HG02981 (cell line): ENCODE measurements around the gene KCNK4.
A peak's percentile ranks its signal among the peaks of the same experiment; 100 is the strongest.
"Not testable (repeated sequence)": the region's sequence is repeated elsewhere in the genome, so short reads cannot be mapped to it uniquely, and the experiment has no call there.

Source experiments
- ATAC-seq: cut with Tn5 transposase; IDR thresholded peaks from one replicate; pipeline ENCODE4 v1.9.1; 2021; ENCODE audit warnings: mild to moderate bottlenecking, moderate library complexity; ENCODE audit not compliant: unreplicated experiment

The KCNK4 gene

DNA sequence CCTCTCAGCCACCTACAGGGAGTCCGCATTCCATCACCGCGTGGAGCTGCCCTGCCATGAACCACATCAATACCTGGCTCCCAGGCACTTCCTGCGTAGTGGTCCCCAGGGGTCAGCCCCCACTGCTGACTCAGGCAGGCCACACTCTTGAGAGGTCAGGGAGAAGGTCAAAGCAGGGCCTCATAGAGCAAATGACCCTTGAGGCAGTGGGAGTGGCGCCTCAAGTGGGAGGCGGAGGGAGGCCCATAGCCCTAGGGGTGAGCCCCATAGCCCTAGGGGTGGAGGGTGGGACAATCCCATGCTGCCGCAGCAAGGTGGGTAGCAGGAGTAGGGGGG, 31.8 kb downstream of the KCNK4 start:
- ATAC-seq = no peak

DNA sequence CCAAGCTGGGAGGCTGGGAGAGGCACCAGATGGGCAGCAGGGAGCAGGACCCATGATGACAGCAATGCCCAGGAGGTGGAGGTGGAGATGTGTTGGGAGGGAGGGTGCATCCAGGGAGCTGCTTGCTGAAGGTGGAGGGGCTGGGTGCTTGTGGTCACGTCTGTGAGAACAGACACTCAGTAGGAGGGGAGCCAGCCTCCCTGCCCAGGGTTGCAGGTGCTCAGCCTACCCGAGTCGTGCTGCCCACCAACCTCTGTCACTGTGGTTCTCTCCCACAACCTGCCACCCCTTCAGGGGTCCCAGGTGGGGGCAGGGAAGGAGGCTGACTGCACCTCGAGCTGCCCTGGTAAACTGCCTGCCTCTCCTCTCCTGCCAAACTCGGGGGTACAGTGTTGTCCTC, 32.3 kb downstream of the KCNK4 start:
- ATAC-seq = no peak

DNA sequence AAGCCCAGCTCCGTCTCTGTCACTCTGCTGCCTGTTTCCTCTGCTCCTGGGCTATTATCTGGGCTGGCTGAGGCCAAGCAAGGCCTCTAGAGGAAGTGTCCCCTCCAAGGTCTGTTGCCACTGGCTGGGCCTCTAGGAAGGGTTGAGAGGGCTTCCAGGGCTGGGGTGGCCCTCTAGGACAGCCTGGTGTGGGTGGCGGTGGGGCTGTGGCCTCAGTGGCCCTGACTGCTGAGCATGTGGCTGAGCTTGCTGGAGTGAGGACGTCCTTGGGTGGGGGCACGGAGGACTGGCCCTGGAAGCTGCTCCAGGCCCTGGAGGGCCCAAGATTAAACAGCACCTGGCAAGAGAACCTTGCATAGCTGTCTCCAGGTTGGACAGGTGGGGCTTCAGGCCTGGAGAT, 32.9 kb downstream of the KCNK4 start:
- ATAC-seq = not testable (repeated sequence)

DNA sequence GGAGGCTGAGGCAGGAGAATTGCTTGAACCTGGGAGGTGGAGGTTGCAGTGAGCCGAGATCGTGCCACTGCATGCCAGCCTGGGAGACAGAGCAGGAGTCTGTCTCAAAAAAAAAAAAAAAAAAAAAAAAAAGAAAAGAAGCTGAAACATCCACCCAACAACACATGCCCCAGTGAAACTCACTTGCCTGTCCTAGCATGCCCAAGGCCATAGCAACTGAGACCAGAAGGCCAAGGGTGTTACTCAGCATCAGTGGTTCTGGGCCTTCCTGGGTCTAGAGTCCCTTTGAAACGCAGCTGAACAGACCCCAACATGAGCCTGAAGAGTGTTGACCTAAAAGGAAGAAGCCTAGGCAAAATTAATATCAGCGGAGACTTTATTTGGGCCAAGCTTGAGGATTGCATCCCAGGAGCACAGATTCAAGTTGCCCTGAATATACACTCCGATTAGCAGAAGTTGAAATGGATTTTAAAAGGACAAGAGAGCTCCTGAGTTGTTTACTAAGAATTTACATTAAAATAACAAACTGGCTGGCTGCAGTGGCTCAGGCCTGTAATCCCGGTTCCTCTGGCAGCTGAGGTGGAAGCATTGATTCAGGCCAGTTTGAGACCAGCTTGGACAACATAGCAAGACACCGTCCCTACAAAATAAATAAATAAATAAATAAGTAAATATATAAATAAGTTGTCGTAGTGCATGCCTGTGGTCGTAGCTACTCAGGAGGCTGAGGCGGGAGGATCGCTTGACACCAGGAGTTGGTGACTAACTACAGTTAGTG, 33.8 kb downstream of the KCNK4 start:
- no peak for ATAC-seq

DNA sequence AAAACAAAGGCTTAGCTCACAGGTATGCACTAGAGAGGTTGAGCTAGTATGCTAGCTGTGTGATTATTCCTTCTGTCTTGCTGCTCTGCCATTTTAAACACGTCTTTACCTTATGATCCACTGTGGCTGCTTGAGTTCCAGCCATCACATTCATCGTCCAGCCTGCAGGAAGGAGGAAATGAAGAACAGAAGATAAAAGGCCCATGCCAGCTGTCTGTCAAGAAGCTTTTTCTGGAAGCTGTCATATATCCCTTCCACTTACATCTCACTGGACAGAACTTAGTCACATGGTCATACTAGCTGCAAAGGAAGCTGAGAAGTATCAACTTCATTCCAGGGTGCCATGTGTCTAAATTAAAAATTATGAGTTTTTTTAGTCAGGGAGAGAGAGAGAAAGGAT, 36.3 kb downstream of the KCNK4 start:
- ATAC-seq = no peak

DNA sequence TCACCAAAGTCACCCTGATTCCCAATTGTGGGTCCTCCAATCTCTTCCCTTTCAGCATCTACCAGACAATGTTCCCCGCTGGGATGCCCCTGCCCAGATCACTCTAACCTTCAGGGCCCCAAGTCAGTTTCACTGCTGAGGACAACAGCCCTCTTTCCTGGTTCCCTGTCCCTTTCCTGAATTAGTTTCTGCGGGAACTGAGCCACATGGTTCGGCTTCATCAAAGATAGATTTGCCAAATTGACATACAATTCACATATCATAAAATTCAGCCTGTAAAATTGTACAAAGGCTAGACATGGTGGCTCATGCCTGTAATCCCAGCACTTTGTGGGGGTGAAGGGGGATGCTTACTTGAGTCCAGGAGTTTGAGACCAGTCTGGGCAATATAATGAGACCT, 36.9 kb downstream of the KCNK4 start:
- ATAC-seq = no peak

DNA sequence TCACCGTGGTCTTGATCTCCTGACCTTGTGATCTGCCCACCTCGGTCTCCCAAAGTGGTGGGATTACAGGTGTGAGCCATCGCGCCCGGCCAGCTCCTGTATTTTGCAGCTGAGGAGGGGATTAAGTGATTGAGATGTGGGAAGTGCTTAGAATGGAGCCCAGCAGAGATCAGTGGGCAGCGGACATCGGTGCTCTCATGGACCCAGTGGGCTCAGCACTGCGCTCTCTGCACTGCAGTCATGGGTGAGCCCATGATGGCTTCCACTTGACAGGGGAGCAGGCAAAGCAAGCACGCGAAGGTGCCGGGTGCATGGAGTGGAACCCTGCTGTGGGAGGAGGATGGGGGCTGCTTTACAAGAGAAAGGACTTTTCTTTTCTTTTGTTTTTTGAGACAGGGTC, 39.8 kb downstream of the KCNK4 start:
- no peak for ATAC-seq

DNA sequence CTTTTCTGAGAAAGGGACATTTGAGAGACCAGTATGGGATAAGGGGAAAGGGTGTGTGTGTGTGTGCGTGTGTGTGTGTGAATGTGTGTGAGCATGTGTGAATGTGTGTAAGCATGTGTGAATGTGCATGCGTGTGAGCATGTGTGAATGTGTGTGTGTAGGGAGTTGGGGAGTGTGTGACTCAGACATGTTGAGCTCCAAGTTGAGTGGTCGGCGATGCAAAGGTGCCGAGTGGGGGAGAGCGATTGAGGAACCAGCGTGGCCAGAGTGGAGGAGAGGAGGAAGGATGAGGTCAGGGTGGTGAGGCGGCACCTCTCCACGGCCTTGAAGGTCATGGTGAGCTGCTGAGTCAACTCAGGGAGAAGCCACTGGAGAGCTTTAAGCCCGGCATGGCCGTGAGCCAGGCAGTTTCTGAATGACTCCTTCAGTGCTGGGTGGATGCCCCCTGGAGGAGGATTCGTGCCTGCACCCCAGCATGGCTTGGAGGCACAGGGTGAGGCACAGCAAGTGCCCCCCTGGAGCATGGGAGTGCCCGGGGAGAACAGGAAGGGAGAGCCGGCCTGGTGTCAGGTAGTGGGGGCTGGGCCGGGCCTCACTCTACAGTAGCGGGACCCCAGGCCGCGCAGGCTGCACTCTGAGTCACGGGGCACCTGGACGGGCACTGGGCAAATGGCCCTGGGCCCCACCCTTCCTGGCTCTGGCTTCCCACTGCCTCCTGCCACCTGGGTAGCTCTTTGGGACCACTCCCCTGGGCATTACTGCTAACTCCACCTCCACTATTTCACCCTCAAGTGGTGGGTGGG, 40.7 kb downstream of the KCNK4 start:
- ATAC-seq = peak; percentile 53

DNA sequence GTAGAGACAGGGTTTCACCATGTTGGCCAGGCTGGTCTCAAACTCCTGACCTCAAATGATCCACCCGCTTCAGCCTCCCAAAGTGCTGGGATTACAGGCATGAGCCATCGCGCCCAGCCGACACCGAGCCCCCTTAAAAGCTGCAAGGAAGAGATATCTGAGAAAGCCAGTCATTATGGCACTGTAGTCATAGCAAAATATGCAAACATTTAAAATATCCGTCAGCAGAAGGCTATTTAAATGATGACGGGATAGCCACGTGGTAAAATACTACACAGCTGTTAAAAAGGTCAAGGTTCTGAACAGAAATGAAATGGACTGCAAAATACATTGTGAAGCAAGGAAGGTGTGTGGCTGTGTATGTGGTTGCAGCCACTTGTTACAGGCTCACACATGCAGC, 42.5 kb downstream of the KCNK4 start:
- ATAC-seq = no peak

DNA sequence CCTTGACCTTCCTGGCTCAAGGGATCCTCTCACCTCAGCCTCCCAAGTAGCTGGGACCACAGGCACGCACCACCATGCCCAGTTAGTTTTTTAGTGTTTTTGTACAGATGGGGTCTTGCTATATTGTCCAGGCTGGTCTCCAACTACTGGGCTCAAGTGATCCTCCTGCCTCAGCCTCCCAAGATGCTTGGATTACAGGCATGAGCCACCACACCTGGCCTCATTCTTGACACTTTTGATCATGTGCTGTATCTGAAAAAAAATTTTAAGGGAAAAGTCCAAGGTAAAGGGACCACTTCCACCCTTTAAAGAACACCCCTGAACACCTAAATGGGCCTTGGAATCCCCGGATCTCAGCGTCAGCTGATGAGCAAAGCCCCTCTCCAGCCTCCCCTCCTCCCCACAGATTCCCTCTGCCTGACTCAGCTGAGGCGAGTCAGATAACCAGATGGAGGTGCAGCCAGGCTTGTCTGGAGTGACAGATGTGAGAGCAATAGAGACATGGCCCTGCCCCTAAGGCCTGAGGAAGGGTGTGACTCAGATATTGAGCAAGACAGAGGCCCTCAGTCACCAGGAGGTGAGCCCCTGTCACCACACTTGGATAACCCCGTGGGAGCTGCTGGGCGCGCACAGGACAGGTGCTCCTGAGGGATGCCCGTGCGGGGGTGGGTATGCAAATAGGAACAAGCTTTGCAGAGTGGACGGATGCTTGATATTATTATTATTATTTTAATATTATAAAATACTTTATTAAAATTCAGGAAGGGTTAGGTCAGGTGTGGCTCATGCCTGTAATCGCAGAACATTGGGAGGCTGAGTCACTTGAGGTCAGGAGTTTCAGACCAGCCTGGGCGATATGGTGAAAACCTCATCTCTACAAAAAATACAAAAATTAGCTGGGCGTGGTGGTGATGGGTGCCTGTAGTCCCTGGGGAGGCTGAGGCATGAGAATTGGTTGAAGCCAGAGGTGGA, 43.9 kb downstream of the KCNK4 start:
- ATAC-seq = peak; percentile 75

DNA sequence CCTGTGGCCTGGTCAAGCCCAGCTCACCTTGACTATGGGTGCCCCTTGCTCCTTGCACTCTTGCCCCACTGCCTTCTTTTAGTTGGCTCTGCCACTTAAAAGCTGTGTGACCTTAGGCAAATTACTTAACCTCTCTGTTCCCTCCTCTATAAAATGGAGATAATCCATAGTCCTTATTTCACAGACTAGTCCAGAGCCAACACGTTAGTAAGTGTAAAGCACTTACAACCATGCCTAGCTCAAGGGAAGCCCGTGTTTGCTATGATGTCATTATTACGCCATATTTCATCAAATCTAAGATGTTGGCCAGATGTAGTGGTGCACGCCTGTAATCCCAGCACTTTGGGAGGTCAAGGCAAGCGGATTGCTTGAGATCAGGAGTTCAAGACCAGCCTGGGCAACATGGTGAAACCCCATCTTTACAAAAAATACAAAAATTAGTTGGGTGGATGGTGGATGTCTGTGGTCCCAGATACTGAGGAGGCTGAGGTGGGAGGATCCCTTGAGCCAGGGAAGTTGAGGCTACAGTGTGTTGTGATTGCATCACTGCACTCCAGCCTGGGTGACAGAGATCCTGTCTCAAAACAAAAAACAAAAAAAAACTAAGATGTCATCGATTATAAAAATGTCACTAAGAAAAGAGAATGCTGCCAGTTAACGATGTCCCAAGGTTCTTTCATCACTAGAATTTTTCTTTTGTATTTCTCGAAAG, 46.6 kb downstream of the KCNK4 start:
- no peak for ATAC-seq

DNA sequence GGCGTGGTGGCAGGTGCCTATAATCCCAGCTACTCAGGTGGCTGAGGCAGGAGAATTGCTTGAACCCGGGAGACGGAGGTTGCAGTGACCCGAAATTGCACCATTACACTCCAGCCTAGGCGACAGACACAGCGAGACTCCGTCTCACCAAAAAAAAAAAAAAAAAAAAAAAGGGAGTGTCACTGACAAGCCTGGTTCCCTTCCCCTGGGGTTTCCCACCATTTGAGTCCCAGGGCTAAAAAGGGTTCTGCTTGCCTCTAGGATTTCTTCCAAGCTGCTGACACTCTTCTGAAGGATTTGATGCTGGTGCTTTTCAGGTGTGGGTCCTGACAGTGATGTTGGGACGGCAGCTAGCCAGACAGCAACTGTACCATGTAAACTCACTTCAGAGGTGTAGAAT, 47.6 kb downstream of the KCNK4 start:
- ATAC-seq = no peak

DNA sequence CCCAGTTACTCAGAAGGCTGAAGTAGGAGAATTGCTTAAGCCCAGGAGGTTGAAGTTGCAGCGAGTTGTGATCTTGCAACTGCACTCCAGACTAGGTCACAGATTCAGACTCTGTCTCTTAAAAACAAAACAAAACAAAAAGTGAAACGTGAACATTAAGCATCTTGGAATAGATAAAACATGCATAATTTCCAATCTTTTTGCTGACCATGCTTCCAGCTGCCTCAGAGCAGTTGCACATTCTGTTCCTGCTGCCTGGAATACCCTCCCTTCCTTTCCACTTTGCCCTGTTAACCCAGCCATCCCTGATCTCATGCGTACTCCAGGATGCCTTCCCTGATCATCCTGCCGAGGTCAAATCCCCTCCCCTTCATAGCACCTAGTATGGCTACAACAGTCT, 48.2 kb downstream of the KCNK4 start:
- no peak for ATAC-seq

DNA sequence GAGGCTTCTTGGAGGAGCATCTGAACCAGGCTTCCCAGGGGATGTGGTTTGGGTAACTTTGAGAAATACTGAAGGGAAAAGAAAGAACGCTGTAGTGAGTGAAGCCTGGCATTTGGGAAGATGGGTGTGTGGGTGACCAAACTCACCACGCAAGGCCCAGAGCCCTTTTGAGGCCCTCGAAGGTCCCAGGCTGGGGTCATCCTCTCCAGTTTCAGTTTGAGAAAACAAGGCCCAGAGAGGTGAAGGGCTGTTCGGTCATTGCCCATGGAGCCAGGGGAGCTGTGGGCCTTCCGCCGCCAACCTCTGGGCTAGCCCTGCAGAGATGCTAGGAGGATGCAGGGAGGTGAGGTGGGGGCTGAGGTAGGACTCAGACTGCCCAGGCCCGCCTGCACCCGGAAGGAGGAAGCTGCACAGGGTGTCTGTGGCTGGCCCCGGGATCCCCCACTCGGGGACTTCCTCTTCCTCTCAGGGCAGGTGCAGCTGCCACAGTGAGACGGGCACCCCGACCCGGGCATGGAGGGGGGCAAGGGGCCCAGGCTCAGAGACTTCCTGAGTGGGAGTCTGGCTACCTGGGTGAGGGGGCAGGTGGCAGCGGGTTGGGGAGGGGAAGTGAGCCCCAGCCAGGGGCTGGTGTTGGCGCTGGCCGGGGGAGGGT, 48.8 kb downstream of the KCNK4 start, which contains the start of gene CCDC88B:
CCDC88B (plus strand) TSS at position 451 of the 655 bp plus-strand sequence; CDS start at position 514, 63 bp downstream.
- ATAC-seq = peak; percentile 41

DNA sequence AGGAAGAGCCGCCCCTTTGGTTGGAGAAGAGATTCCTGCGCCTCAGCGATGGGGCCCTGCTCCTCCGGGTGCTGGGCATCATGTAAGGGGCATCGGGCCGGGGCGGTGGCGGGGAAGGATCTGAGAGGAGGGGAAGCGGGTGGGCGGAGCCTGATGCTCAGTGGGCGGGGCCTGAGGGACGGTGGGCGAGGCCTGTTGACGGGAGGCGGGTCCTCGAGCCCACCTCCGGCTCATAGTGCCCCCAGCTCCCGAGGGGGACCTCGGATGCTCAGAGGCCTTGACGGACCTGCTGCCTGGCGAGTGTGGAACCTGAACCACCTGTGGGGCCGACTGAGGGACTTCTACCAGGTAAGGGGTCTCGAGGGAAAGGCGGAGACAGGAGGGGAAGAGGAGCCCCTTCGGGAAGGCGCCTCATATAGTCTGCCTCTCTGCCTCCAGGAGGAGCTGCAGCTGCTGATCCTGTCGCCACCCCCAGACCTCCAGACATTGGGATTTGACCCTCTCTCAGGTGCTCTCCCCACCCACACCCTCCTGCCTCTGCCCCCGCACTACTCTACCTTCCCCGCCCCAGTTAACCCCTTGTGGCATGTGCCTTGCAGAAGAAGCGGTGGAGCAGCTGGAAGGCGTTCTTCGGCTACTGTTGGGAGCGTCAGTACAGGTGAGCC, 49.7 kb downstream of the KCNK4 start:
- peak; percentile 29 for ATAC-seq

DNA sequence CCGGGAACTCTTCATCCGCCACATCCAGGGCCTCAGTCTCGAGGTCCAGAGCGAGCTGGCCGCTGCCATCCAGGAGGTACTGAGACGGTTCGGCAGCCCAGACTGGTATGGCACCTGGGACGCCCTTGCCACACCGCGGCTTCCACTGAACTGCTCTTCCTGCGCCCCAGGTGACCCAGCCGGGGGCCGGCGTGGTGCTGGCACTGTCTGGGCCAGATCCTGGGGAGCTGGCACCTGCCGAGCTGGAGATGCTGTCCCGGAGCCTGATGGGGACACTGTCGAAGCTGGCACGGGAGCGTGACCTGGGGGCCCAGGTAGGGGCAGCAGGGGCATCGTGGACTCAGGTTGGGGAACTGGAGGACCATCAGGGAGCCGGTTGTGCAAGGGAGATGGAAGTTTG, 50.3 kb downstream of the KCNK4 start:
- ATAC-seq = no peak

DNA sequence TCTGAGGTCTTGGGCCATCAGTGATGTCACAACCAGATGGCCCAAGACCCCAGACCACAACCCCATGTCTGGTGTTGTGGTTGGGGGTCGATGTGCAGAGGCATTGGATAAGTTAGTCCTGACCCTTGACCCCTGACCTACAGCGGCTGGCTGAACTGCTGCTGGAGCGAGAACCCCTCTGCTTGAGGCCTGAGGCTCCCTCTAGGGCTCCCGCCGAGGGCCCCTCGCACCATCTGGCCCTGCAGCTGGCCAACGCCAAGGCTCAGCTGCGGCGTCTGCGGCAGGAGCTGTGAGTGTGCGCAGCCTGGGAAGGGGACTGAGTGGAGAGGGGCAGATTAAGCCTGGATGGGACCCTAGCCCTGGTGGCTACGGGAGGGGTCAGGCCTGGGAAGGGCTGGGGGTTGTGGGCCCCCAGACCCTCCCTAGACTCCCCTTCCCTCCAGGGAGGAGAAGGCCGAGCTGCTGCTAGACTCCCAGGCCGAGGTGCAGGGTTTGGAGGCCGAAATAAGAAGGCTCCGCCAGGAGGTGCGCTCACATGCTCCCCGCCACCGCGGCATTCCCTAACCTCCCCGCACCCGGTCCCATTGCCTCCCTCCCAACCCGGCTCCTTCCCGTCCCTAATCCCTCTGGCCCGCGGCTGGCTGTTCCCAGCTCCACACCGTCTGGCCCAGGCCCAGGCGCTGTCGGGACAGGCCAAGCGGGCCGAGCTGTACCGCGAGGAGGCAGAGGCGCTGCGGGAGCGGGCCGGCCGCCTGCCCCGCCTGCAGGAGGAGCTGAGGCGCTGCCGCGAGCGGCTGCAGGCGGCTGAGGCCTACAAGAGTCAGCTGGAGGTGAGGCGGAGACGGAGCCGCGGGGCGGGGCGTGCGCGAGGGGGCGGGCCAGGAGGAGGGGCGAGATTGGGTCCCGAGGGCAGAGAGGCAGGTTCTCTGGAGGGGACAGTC, 51.0 kb downstream of the KCNK4 start:
- peak; percentile 47 for ATAC-seq
